Trophoblast cell (in vitro differentiated cells and primary cell): ENCODE measurements around the gene LPP.

Source experiments
- DNase-seq, 2 donors: peaks; one replicate each; pipeline ENCODE4 v3.0.0-alpha.2; 2016
- H2AFZ ChIP-seq: 2 replicates; pipeline ENCODE4 v1.6.1; 2013; ENCODE audit warnings: low read length, moderate library complexity, mild to moderate bottlenecking; ENCODE audit not compliant: insufficient read depth, poor library complexity
- H2AK5ac ChIP-seq: 2 replicates; pipeline ENCODE4 v1.6.1; 2013; ENCODE audit warnings: mild to moderate bottlenecking, low read length
- H2BK120ac ChIP-seq: 2 replicates; pipeline ENCODE4 v1.6.1; 2013; ENCODE audit warnings: low read length, mild to moderate bottlenecking, moderate library complexity; ENCODE audit not compliant: insufficient read depth, poor library complexity
- H2BK12ac ChIP-seq: 2 replicates; pipeline ENCODE4 v1.6.1; 2013; ENCODE audit warnings: mild to moderate bottlenecking, low read length, moderate library complexity
- H2BK5ac ChIP-seq: 2 replicates; pipeline ENCODE4 v1.6.1; 2013; ENCODE audit warnings: low read length, low read depth, moderate library complexity, mild to moderate bottlenecking; ENCODE audit not compliant: poor library complexity
- H3K14ac ChIP-seq: 2 replicates; pipeline ENCODE4 v1.6.1; 2013; ENCODE audit warnings: mild to moderate bottlenecking, low read length
- H3K18ac ChIP-seq: 2 replicates; pipeline ENCODE4 v1.6.1; 2013; ENCODE audit warnings: mild to moderate bottlenecking, low read length
- H3K23ac ChIP-seq: 2 replicates; pipeline ENCODE4 v1.6.1; 2013; ENCODE audit warnings: low read length
- H3K27ac ChIP-seq: 2 replicates; pipeline ENCODE4 v1.5.1; 2013; ENCODE audit warnings: low read depth, mild to moderate bottlenecking, inconsistent platforms, low read length, moderate library complexity
- H3K27me3 ChIP-seq: 2 replicates; pipeline ENCODE4 v1.6.1; 2013; ENCODE audit warnings: inconsistent platforms, mild to moderate bottlenecking, low read length, moderate library complexity; ENCODE audit not compliant: insufficient read depth
- H3K36me3 ChIP-seq, 2 experiments: 1 replicate in 1 of 2; 2 replicates in 1 of 2; pipeline ENCODE4 v1.6.1; 2013; ENCODE audit warnings: low read length in 2 of 2, mild to moderate bottlenecking in 2 of 2, moderate library complexity in 1 of 2; ENCODE audit not compliant: insufficient read depth in 2 of 2, control insufficient read depth in 1 of 2
- H3K4ac ChIP-seq: 2 replicates; pipeline ENCODE4 v1.6.1; 2013; ENCODE audit warnings: low read depth, mild to moderate bottlenecking, low read length, moderate library complexity
- H3K4me1 ChIP-seq, 2 experiments: 1 replicate in 1 of 2; 2 replicates in 1 of 2; pipeline ENCODE4 v1.6.1; 2013; ENCODE audit warnings: low read length in 2 of 2, mild to moderate bottlenecking in 2 of 2, moderate library complexity in 1 of 2; ENCODE audit not compliant: insufficient read depth in 2 of 2, control insufficient read depth in 1 of 2
- H3K4me2 ChIP-seq: 2 replicates; pipeline ENCODE4 v1.6.1; 2013; ENCODE audit warnings: inconsistent platforms, mild to moderate bottlenecking, low read length, moderate library complexity
- H3K4me3 ChIP-seq: 2 replicates; pipeline ENCODE4 v1.5.1; 2013; ENCODE audit warnings: mild to moderate bottlenecking, low read depth, low read length, inconsistent platforms
- H3K79me1 ChIP-seq: one replicate; pipeline ENCODE4 v1.6.1; 2013; ENCODE audit warnings: low read length
- H3K79me2 ChIP-seq: 2 replicates; pipeline ENCODE4 v1.6.1; 2013; ENCODE audit warnings: low read length, mild to moderate bottlenecking; ENCODE audit not compliant: control insufficient read depth, insufficient read depth, poor library complexity
- H3K9ac ChIP-seq: 2 replicates; pipeline ENCODE4 v1.6.1; 2013; ENCODE audit warnings: mild to moderate bottlenecking, low read length
- H3K9me3 ChIP-seq: 2 replicates; pipeline ENCODE4 v1.6.1; 2013; ENCODE audit warnings: low read depth, mild to moderate bottlenecking, control low read depth, inconsistent platforms, low read length; ENCODE audit not compliant: insufficient read depth
- H4K12ac ChIP-seq: 2 replicates; pipeline ENCODE4 v1.6.1; 2013; ENCODE audit warnings: low read depth, mild to moderate bottlenecking, low read length, moderate library complexity
- H4K8ac ChIP-seq: 2 replicates; pipeline ENCODE4 v1.6.1; 2013; ENCODE audit warnings: low read depth, mild to moderate bottlenecking, low read length, moderate library complexity
- H4K91ac ChIP-seq: one replicate; pipeline ENCODE4 v1.6.1; 2013; ENCODE audit warnings: low read depth, mild to moderate bottlenecking, low read length, moderate library complexity
- WGBS: extraction: QIAGEN DNeasy Blood & Tissue Kit; methylation state at CpG from one replicate; pipeline ENCODE4 v1.1.7; 2013; ENCODE audit warnings: missing lambda C conversion rate; ENCODE audit not compliant: insufficient read length, insufficient coverage; ENCODE audit errors: extremely low coverage; 5-methylcytosine and 5-hydroxymethylcytosine counted together

Gene LPP

GRCh38 chr3:188546835-188547670 is 393.1 kb downstream of the LPP start:
- H3K9ac ChIP-seq = no peak overlapping the region
- no peak overlapping the region for H4K12ac ChIP-seq
- no peak overlapping the region for H2AFZ ChIP-seq
- no peak overlapping the region for H2AK5ac ChIP-seq
- peaks cover 0 to 4% of the 10 kb centered on the region in 2 experiments for H3K4me1 ChIP-seq
- H3K4ac ChIP-seq = no peak overlapping the region
- no peak for DNase-seq
- no peak overlapping the region for H3K23ac ChIP-seq
- no peak overlapping the region for H3K27ac ChIP-seq
- no peaks in the 10 kb centered on the region for H3K79me1 ChIP-seq
- H4K91ac ChIP-seq = no peak overlapping the region
- no peak overlapping the region for H3K4me2 ChIP-seq
- H2BK120ac ChIP-seq = no peak overlapping the region
- no peaks in the 10 kb centered on the region for H3K27me3 ChIP-seq
- H3K79me2 ChIP-seq = no peaks in the 10 kb centered on the region
- H3K18ac ChIP-seq = no peak overlapping the region
- no peaks in the 10 kb centered on the region for H3K9me3 ChIP-seq
- no peaks in the 10 kb centered on the region for H3K36me3 ChIP-seq
- H3K14ac ChIP-seq = no peak overlapping the region
- H3K4me3 ChIP-seq = no peak overlapping the region
- H2BK5ac ChIP-seq = no peak overlapping the region
- H2BK12ac ChIP-seq = no peak overlapping the region
- no peak overlapping the region for H4K8ac ChIP-seq
- WGBS = no CpG with 5 or more reads among the region's 6 CpGs

- no peak overlapping the region for H2BK5ac ChIP-seq
- H3K9ac ChIP-seq = no peak overlapping the region
- no peak for DNase-seq
- H3K4ac ChIP-seq = no peak overlapping the region
- H3K27me3 ChIP-seq = no peaks in the 10 kb centered on the region
- H4K91ac ChIP-seq = no peak overlapping the region
- no peak overlapping the region for H3K14ac ChIP-seq
- H3K9me3 ChIP-seq = no peaks in the 10 kb centered on the region
- no peak overlapping the region for H2BK120ac ChIP-seq
- no peak overlapping the region for H3K4me2 ChIP-seq
- no peaks in the 10 kb centered on the region for H3K79me2 ChIP-seq
- H3K4me1 ChIP-seq = no peaks in the 10 kb centered on the region
- H2BK12ac ChIP-seq = no peak overlapping the region
- H2AK5ac ChIP-seq = no peak overlapping the region
- no peak overlapping the region for H3K4me3 ChIP-seq
- WGBS = no CpG with 5 or more reads among the region's 3 CpGs
- H3K79me1 ChIP-seq = no peaks in the 10 kb centered on the region
- H2AFZ ChIP-seq = no peak overlapping the region
- H3K36me3 ChIP-seq = no peaks in the 10 kb centered on the region
- H3K27ac ChIP-seq = no peak overlapping the region
- no peak overlapping the region for H3K23ac ChIP-seq
- H4K12ac ChIP-seq = no peak overlapping the region
- no peak overlapping the region for H4K8ac ChIP-seq
- no peak overlapping the region for H3K18ac ChIP-seq
Observed at GRCh38 chr3:188553569-188553968, 399.6 kb downstream of the LPP start.

- no peak overlapping the region for H3K4me2 ChIP-seq
- no peak overlapping the region for H2AFZ ChIP-seq
- no peak overlapping the region for H3K4me3 ChIP-seq
- no peak overlapping the region for H2BK5ac ChIP-seq
- no CpG with 5 or more reads among the region's 1 CpG for WGBS
- H4K91ac ChIP-seq = no peak overlapping the region
- no peaks in the 10 kb centered on the region for H3K79me1 ChIP-seq
- H2BK12ac ChIP-seq = no peak overlapping the region
- H2BK120ac ChIP-seq = no peak overlapping the region
- no peak overlapping the region for H3K18ac ChIP-seq
- no peak overlapping the region for H2AK5ac ChIP-seq
- no peak overlapping the region for H4K12ac ChIP-seq
- DNase-seq = no peak
- H3K27ac ChIP-seq = no peak overlapping the region
- no peaks in the 10 kb centered on the region for H3K27me3 ChIP-seq
- H3K4ac ChIP-seq = no peak overlapping the region
- no peaks in the 10 kb centered on the region for H3K4me1 ChIP-seq
- no peak overlapping the region for H3K14ac ChIP-seq
- no peaks in the 10 kb centered on the region for H3K9me3 ChIP-seq
- H3K36me3 ChIP-seq = no peaks in the 10 kb centered on the region
- H3K23ac ChIP-seq = no peak overlapping the region
- no peak overlapping the region for H3K9ac ChIP-seq
- H3K79me2 ChIP-seq = no peaks in the 10 kb centered on the region
- H4K8ac ChIP-seq = no peak overlapping the region
Observed at GRCh38 chr3:188554404-188554803, 400.4 kb downstream of the LPP start.

- H4K91ac ChIP-seq = no peak overlapping the region
- no peak overlapping the region for H2BK120ac ChIP-seq
- H3K4me3 ChIP-seq = no peak overlapping the region
- no peak overlapping the region for H2AFZ ChIP-seq
- H2BK5ac ChIP-seq = no peak overlapping the region
- no peak overlapping the region for H3K4me2 ChIP-seq
- no peak overlapping the region for H2AK5ac ChIP-seq
- no peaks in the 10 kb centered on the region for H3K4me1 ChIP-seq
- H3K36me3 ChIP-seq = no peaks in the 10 kb centered on the region
- H3K14ac ChIP-seq = no peak overlapping the region
- H3K79me2 ChIP-seq = no peaks in the 10 kb centered on the region
- H3K27ac ChIP-seq = no peak overlapping the region
- H4K12ac ChIP-seq = no peak overlapping the region
- no CpG with 5 or more reads among the region's 3 CpGs for WGBS
- H3K79me1 ChIP-seq = no peaks in the 10 kb centered on the region
- H3K9ac ChIP-seq = no peak overlapping the region
- no peak overlapping the region for H4K8ac ChIP-seq
- H3K18ac ChIP-seq = no peak overlapping the region
- H3K4ac ChIP-seq = no peak overlapping the region
- no peaks in the 10 kb centered on the region for H3K9me3 ChIP-seq
- no peak overlapping the region for H3K23ac ChIP-seq
- DNase-seq = no peak
- no peak overlapping the region for H2BK12ac ChIP-seq
- no peaks in the 10 kb centered on the region for H3K27me3 ChIP-seq
Observed at GRCh38 chr3:188557235-188557634, 403.3 kb downstream of the LPP start.
